Muscle layer of colon (tissue), 2 donors: ENCODE measurements around the gene CENPS.
A peak's percentile ranks its signal among the peaks of the same experiment; 100 is the strongest.
"Not testable (repeated sequence)": the region's sequence is repeated elsewhere in the genome, so short reads cannot be mapped to it uniquely, and the experiment has no call there.

ENCODE experiments used
- H3K27ac ChIP-seq: one replicate; pipeline ENCODE4 v1.7.0; 2013; ENCODE audit warnings: low read depth, mild to moderate bottlenecking, low read length, moderate library complexity
- H3K27me3 ChIP-seq, 2 donors: one replicate each; pipeline ENCODE4 v1.7.0; 2013; ENCODE audit warnings: low read length in 2 of 2, mild to moderate bottlenecking in 2 of 2; ENCODE audit not compliant: insufficient read depth in 2 of 2, control insufficient read depth in 1 of 2
- H3K36me3 ChIP-seq: one replicate; pipeline ENCODE4 v1.7.0; 2013; ENCODE audit warnings: mild to moderate bottlenecking, low read length; ENCODE audit not compliant: insufficient read depth
- H3K4me1 ChIP-seq: one replicate; pipeline ENCODE4 v1.7.0; 2013; ENCODE audit warnings: mild to moderate bottlenecking, low read length; ENCODE audit not compliant: insufficient read depth
- H3K4me3 ChIP-seq, 2 donors: one replicate each; pipeline ENCODE4 v1.7.0; 2013; ENCODE audit warnings: low read length in 2 of 2, low read depth in 1 of 2, mild to moderate bottlenecking in 1 of 2, moderate library complexity in 1 of 2
- H3K9ac ChIP-seq: one replicate; pipeline ENCODE4 v1.7.0; 2013; ENCODE audit warnings: low read length
- H3K9me3 ChIP-seq: one replicate; pipeline ENCODE4 v1.7.0; 2013; ENCODE audit warnings: mild to moderate bottlenecking, low read length
- donor health status: abdominal sarcoma.
- donor health status: Adenocarcinoma of cecum.

The CENPS gene

GRCh38 chr1:10456661-10457060 is 26.4 kb downstream of the CENPS start:
- H3K4me1 ChIP-seq = no peaks in the 10 kb centered on the region
- H3K27me3 ChIP-seq = no peaks in the 10 kb centered on the region
- H3K36me3 ChIP-seq = no peaks in the 10 kb centered on the region
- H3K9me3 ChIP-seq = no peaks in the 10 kb centered on the region
- H3K9ac ChIP-seq = no peak overlapping the region
- no peak overlapping the region for H3K4me3 ChIP-seq
- no peak overlapping the region for H3K27ac ChIP-seq

DNA sequence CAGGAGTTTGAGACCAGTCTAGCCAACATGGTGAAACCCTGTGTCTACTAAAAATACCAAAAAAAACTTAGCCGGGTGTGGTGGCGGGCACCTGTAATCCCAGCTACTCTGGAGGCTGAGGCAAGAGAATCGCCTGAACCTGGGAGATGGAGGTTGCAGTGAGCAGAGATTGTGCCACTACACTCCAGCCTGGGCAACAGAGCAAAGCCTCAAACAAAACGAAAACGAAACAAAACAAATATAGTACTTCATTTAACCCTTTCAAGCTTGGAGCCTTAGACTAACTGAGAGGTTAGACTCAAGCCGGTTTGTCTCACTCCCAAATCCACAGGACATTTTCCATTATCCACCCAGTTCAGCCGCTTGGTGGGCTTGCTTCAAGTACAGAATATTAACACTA is 27.2 kb downstream of the CENPS start:
- H3K36me3 ChIP-seq, H3K27ac ChIP-seq: not testable (repeated sequence)

DNA sequence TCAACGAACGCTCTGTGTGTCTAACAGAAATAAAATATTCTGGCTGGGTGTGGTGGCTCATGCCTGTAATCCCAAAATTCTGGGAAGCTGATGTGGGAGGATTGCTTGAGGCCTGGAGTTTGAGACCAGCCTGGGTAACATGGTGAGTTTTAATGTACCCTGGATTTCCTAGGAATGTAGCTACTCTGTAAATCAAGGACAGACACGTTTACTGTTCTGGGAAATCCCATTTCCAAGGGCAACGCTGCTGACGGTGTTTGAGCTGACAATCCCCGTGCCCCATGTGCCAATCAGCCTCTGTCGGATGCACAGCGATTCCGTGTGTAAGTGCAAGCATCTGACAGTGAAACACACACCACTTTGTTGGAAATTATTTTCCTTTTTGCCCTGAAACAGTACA is 27.6 kb downstream of the CENPS start:
- H3K27ac ChIP-seq = no peak overlapping the region
- no peak overlapping the region for H3K9ac ChIP-seq
- H3K4me1 ChIP-seq = no peaks in the 10 kb centered on the region
- no peak overlapping the region for H3K4me3 ChIP-seq
- H3K36me3 ChIP-seq = peaks cover 8% of the 10 kb centered on the region
- H3K9me3 ChIP-seq = no peaks in the 10 kb centered on the region
- H3K27me3 ChIP-seq = no peaks in the 10 kb centered on the region

More for the DNA sequence above, 27.2 kb downstream of the CENPS start:
- H3K9ac ChIP-seq, H3K27me3 ChIP-seq, H3K9me3 ChIP-seq, H3K4me3 ChIP-seq, H3K4me1 ChIP-seq: not testable (repeated sequence)

DNA sequence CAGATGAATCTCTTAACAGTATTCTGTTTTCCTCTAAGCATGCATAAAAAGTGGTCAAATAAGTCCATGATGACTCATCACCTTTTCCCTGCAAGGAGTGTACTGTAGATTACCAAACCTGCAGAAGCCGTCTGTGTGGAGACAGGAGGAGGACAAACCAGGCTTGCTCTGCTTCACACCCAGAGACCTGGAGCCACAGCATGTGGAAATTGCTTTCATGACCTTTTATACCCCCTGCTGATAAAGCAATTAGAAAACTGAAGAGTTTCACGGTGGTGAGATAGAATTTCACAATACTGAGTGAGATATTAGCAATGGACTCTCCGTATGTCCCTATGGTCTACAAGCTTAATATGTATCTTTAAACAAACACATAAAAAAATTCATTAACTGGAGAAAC is 29.0 kb downstream of the CENPS start:
- no peak overlapping the region for H3K9ac ChIP-seq
- H3K4me3 ChIP-seq = no peak overlapping the region
- H3K36me3 ChIP-seq = peaks cover 14% of the 10 kb centered on the region
- no peaks in the 10 kb centered on the region for H3K27me3 ChIP-seq
- H3K9me3 ChIP-seq = no peaks in the 10 kb centered on the region
- no peak overlapping the region for H3K27ac ChIP-seq
- no peaks in the 10 kb centered on the region for H3K4me1 ChIP-seq

DNA sequence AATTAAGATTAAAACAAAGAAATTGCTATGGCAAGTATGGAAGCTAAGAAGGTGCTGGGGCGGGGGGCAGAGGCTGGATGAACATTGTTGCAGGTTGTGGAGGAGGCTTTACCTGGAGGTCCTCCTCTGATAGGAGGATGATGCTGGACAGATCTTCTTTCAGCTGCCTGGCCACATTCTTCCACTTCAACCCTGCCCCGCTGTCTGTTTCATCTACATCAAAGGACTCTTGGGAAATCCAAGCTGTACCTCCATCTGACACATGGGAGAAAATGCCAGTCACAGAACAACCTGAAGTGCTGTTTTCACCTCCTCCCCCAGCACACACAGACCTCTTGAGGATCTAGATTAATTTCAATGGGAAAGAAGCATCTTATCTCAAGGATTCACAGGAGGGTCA is 36.8 kb downstream of the CENPS start:
- Histone ChIP-seq H3K4me1 (peaks cover 10% of the 10 kb centered on the region), H3K9me3 (no peaks in the 10 kb centered on the region), H3K9ac (no peak overlapping the region), H3K27me3 (no peaks in the 10 kb centered on the region), H3K27ac (no peak overlapping the region), H3K36me3 (peaks cover 46% of the 10 kb centered on the region), H3K4me3 (no peak overlapping the region)

GRCh38 chr1:10470043-10470442 is 39.8 kb downstream of the CENPS start:
- Histone ChIP-seq H3K4me1 (peaks cover 10% of the 10 kb centered on the region), H3K9ac (no peak overlapping the region), H3K4me3 (no peak overlapping the region), H3K9me3 (no peaks in the 10 kb centered on the region), H3K27me3 (no peaks in the 10 kb centered on the region), H3K27ac (no peak overlapping the region), H3K36me3 (peaks cover 30% of the 10 kb centered on the region)

- peak overlapping the region; percentile 75 for H3K9ac ChIP-seq
- peak overlapping the region; percentile 53 for H3K27ac ChIP-seq
- H3K4me1 ChIP-seq = peaks cover 20% of the 10 kb centered on the region
Observed at GRCh38 chr1:10471411-10472219, 41.4 kb downstream of the CENPS start.

DNA sequence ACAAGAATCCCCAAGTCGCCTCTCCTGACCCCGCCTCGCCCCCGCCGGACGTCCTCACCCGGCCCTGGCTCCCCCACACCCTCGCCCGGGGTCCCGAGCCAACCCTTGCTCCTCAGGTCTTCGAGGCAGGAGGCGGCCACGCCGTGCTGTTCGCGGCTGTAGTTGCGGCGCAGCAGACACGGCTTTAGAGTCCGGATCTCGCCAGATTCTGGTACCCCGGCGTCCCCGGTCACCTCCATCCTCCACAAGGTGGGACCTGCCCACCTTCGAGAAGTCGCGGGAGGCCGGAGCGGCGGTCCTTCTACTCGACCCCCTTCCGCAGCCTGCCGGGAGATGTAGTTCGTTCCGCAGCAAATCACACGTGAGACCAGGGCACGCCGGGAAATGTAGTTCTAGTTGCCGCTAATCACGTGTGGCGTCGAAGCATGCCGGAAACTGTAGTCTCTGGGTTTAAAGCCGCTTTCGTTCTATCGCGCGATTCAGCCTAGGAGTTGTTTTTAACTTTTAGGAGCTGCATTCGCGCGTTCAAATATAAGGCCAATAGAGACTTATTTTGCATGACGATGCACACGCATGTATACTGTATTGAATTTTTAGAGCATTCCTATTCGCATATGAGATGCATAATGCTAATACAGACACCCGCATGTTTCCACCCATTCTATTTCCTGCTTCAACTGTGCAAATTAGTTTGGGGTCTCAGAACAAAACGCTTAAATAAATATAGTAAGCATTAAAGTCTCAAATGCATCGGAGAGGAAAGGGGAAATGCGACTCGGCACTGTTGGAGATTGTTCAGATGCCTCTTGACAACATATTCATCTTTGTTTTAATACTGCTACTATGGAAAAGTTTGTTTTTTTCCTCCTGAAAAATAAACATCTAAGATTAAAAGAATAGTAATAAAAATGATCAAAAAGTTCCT is 42.2 kb downstream of the CENPS start, which contains the start of gene DFFA:
Gene DFFA, minus strand, starts transcription at position 310 of the 925 bp plus-strand sequence. Its CDS starts 71 bp downstream, at position 239.
- Histone ChIP-seq H3K9me3 (no peaks in the 10 kb centered on the region), H3K27me3 (no peaks in the 10 kb centered on the region), H3K9ac (peak within 1 kb of the TSS; percentile 75), H3K36me3 (peaks cover 10% of the 10 kb centered on the region), H3K4me3 (peak within 1 kb of the TSS; percentile 66 to 92), H3K4me1 (peaks cover 21% of the 10 kb centered on the region), H3K27ac (peak within 1 kb of the TSS; percentile 67)

More at GRCh38 chr1:10471411-10472219, 41.4 kb downstream of the CENPS start:
- peak overlapping the region; percentile 66 to 92 for H3K4me3 ChIP-seq
- no peaks in the 10 kb centered on the region for H3K27me3 ChIP-seq
- H3K9me3 ChIP-seq = no peaks in the 10 kb centered on the region
- peaks cover 15% of the 10 kb centered on the region for H3K36me3 ChIP-seq

- Histone ChIP-seq H3K9me3 (no peaks in the 10 kb centered on the region), H3K27me3 (no peaks in the 10 kb centered on the region), H3K4me1 (peaks cover 21% of the 10 kb centered on the region), H3K27ac (peak overlapping the region; percentile 67), H3K36me3 (peaks cover 4% of the 10 kb centered on the region), H3K4me3 (no peak overlapping the region), H3K9ac (no peak overlapping the region)
Observed at GRCh38 chr1:10473145-10473765, 43.0 kb downstream of the CENPS start.

DNA sequence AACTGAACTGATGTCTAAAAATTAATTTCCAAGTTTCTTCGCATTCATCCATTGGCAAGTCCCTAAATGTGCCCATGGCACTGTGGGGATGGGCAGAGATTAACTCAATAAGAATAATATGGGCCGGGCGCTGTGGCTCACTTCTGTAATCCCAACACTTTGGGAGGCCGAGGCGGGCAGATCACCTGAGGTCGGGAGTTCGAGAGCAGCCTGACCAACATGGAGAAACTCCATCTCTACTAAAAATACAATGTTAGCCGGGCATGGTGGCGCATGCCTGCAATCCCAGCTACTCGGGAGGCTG is 44.0 kb downstream of the CENPS start:
- H3K4me1 ChIP-seq = peaks cover 21% of the 10 kb centered on the region

More for the DNA sequence above, 44.0 kb downstream of the CENPS start:
- not testable (repeated sequence) for H3K36me3 ChIP-seq, H3K9me3 ChIP-seq, H3K27me3 ChIP-seq, H3K9ac ChIP-seq
- H3K4me3 ChIP-seq = peak overlapping the region; percentile 88 to 90
- H3K27ac ChIP-seq = peak overlapping the region; percentile 41
